Endothelial cell of umbilical vein (primary cell): Measurements from ENCODE around the gene PACS1. TPM values are rescaled to one million over a fixed set of nuclear protein-coding genes. Genes with fewer than 3 reads are reported as not detected.

Source experiments
- BruUV-seq: library from RNA; stranded (reverse); fragments of 400-500 nt; replicated peaks from 2 replicates; lab custom pipeline; 2021; lab: Mats Ljungman, UMichigan
- CTCF ChIA-PET: fragments of 300-600, 350-600 bp; sonication (Branson Sonifier 250); formaldehyde crosslinking; loops from one replicate; lab custom pipeline; 2021; ENCODE audit warnings: antibody characterized with exemption, inconsistent platforms; lab: Charles Lee
- POLR2A ChIA-PET: fragments of 300-600, 350-600 bp; sonication (Branson Sonifier 250); formaldehyde crosslinking; loops from one replicate; lab custom pipeline; 2021; ENCODE audit warnings: antibody characterized with exemption, inconsistent platforms; lab: Charles Lee
- DNase-seq: peaks from one replicate; pipeline ENCODE4 v3.0.0-alpha.2; 2011; ENCODE audit warnings: low read depth, low spot score
- FAIRE-seq: peaks from 2 replicates; lab custom pipeline; 2011; peaks lifted over from hg19 to GRCh38; lab: Jason Lieb, UNC
- H2AFZ ChIP-seq: 2 replicates; pipeline ENCODE4 v1.6.0; 2012; ENCODE audit warnings: low read depth, low read length, control low read depth, inconsistent platforms
- H3K27ac ChIP-seq: 2 replicates; pipeline ENCODE4 v1.5.1; 2011; ENCODE audit warnings: low read depth, mild to moderate bottlenecking, control low read depth, low read length, moderate library complexity; ENCODE audit not compliant: insufficient read depth
- H3K27me3 ChIP-seq, 2 experiments: 2 replicates each; pipeline versions ENCODE4 v1.6.0 to v1.6.1; 2011; ENCODE audit warnings: low read length in 2 of 2, mixed read lengths in 1 of 2; ENCODE audit not compliant: control insufficient read depth in 2 of 2, insufficient read depth in 2 of 2
- H3K36me3 ChIP-seq, 2 experiments: 2 replicates in 1 of 2; 3 replicates in 1 of 2; pipeline ENCODE4 v1.5.1; 2011; ENCODE audit warnings: low read length in 2 of 2, mild to moderate bottlenecking in 1 of 2, moderate library complexity in 1 of 2; ENCODE audit not compliant: control insufficient read depth in 2 of 2, insufficient read depth in 2 of 2; ENCODE audit errors: extremely low read depth in 1 of 2
- H3K4me1 ChIP-seq: 3 replicates; pipeline ENCODE4 v1.5.1; 2011; ENCODE audit warnings: mild to moderate bottlenecking, low read length; ENCODE audit not compliant: control insufficient read depth, insufficient read depth; ENCODE audit errors: extremely low read depth
- H3K4me2 ChIP-seq: 2 replicates; pipeline ENCODE4 v1.6.1; 2011; ENCODE audit warnings: low read length, control low read depth, mixed read lengths; ENCODE audit not compliant: insufficient read depth
- H3K4me3 ChIP-seq, 3 experiments: fragments of 200-600 bp in 1 of 3; sonication (generic), shearing (Covaris generic) in 1 of 3; replicated peaks in 1 of 3; 2 replicates each; pipeline ENCODE4 v1.5.1; 2011 to 2016; ENCODE audit warnings: control low read depth in 3 of 3, low read length in 3 of 3, mild to moderate bottlenecking in 2 of 3, inconsistent platforms in 1 of 3, low read depth in 1 of 3, moderate library complexity in 1 of 3; ENCODE audit not compliant: insufficient read depth in 1 of 3
- H3K79me2 ChIP-seq: 2 replicates; pipeline ENCODE4 v1.6.0; 2012; ENCODE audit warnings: low read length, inconsistent platforms; ENCODE audit not compliant: control insufficient read depth, insufficient read depth
- H3K9ac ChIP-seq: replicated peaks from 2 replicates; pipeline ENCODE3; 2011; ENCODE audit warnings: low read length, control low read depth; ENCODE audit not compliant: insufficient read depth; ENCODE audit errors: extremely low read depth
- H3K9me1 ChIP-seq: replicated peaks from 3 replicates; pipeline ENCODE4 v1.6.0; 2011; ENCODE audit warnings: mild to moderate bottlenecking, low read length; ENCODE audit not compliant: control insufficient read depth, insufficient read depth; ENCODE audit errors: extremely low read depth
- H3K9me3 ChIP-seq: replicated peaks from 2 replicates; pipeline ENCODE4 v1.5.1; 2012; ENCODE audit warnings: low read length, inconsistent platforms; ENCODE audit not compliant: control insufficient read depth, insufficient read depth
- H4K20me1 ChIP-seq: replicated peaks from 2 replicates; pipeline ENCODE3; 2011; ENCODE audit warnings: mild to moderate bottlenecking, low read length; ENCODE audit not compliant: control insufficient read depth, insufficient read depth; ENCODE audit errors: extremely low read depth
- FOS ChIP-seq: IDR thresholded peaks from 2 replicates; pipeline ENCODE4 v1.6.1; 2011; ENCODE audit warnings: mild to moderate bottlenecking, low read length, moderate library complexity, borderline replicate concordance; ENCODE audit not compliant: insufficient read depth
- GATA2 ChIP-seq: IDR thresholded peaks from 2 replicates; pipeline ENCODE4 v1.7.0; 2011; ENCODE audit warnings: low read depth, mild to moderate bottlenecking, moderate library complexity, mixed read lengths, low read length; ENCODE audit not compliant: insufficient read length, insufficient read depth
- JUN ChIP-seq: IDR thresholded peaks from 2 replicates; pipeline ENCODE4 v1.6.1; 2011; ENCODE audit warnings: borderline replicate concordance, low read depth; ENCODE audit not compliant: insufficient read length, insufficient read depth
- MAX ChIP-seq: IDR thresholded peaks from 2 replicates; pipeline ENCODE4 v1.6.1; 2011; ENCODE audit not compliant: insufficient read depth, insufficient read length
- MYC ChIP-seq: IDR thresholded peaks from one replicate; pipeline ENCODE4 v1.6.1; 2011; ENCODE audit warnings: mild to moderate bottlenecking, low read depth, low read length
- POLR2A ChIP-seq: IDR thresholded peaks from 2 replicates; pipeline ENCODE4 v1.6.1; 2012; ENCODE audit warnings: low read depth, mild to moderate bottlenecking, control low read depth, low read length
- POLR2AphosphoS5 ChIP-seq: IDR thresholded peaks from 2 replicates; pipeline ENCODE4 v1.6.1; 2012; ENCODE audit warnings: low read depth, mild to moderate bottlenecking, control low read depth, low read length, moderate library complexity; ENCODE audit not compliant: insufficient read depth
- dilution Hi-C: fragments of 300-500 bp; cut with MboI; formaldehyde crosslinking; loops from one replicate; pipeline ENCODE4 v1.15.0; 2019; ENCODE audit warnings: low sequenced_read_pairs; ENCODE audit not compliant: extremely low pct_ligation_motif_present
- intact Hi-C: fragments of 100-400 bp; cut with micrococcal nuclease; formaldehyde crosslinking; loops from one replicate; pipeline ENCODE4 v1.10.0; 2022
- polyA plus RNA-seq, 4 experiments: library from polyadenylated mRNA; depleted of rRNA in 3 of 4; stranded (reverse) in 3 of 4; unstranded in 1 of 4; fragments of >200 nt; gene quantifications; 2 replicates each; pipeline versions ENCODE4 v1.2.1 to v1.2.3, GENCODE V29; 2011 to 2012; ENCODE audit warnings: missing spikeins in 1 of 4
- total RNA-seq: library from RNA; stranded (reverse); gene quantifications from 2 replicates; pipeline ENCODE4 v1.2.3, GENCODE V29; 2021
- TF ChIP-seq, protein P1 (sequence below), 2 donors: IDR thresholded peaks; 1 replicate in 1 of 2; 2 replicates in 1 of 2; pipeline ENCODE4 v1.5.1; 2011; ENCODE audit warnings: low read length in 2 of 2, mild to moderate bottlenecking in 2 of 2, moderate library complexity in 2 of 2, control low read depth in 1 of 2, inconsistent platforms in 1 of 2, low read depth in 1 of 2; ENCODE audit not compliant: insufficient read depth in 1 of 2; ENCODE audit errors: extremely low read depth in 1 of 2

The PACS1 gene
- total and polyA plus RNA-seq, 2 donors (not counting 3 experiments of a cell fraction or from before 2014, with no cell fraction given), result 26.4 to 64.4 TPM

- intact Hi-C loops, result no loop called here
- Histone ChIP-seq H3K27ac (no peak overlapping the region), H3K27me3 (no peaks in the 10 kb centered on the region), H3K4me2 (no peak overlapping the region), H3K9me1 (no peaks in the 10 kb centered on the region), H2AFZ (no peak overlapping the region), H3K9ac (no peak overlapping the region), H3K4me1 (peaks cover 10% of the 10 kb centered on the region), H3K4me3 (no peak overlapping the region), H3K9me3 (no peaks in the 10 kb centered on the region), H3K36me3 (peaks cover 0 to 2% of the 10 kb centered on the region in 2 experiments), H4K20me1 (no peaks in the 10 kb centered on the region), H3K79me2 (peaks cover 6% of the 10 kb centered on the region)
- DNase-seq (no peak), FAIRE-seq (no peak)
- POLR2A ChIA-PET, result no interaction called here
- TF ChIP-seq, protein P1, sequence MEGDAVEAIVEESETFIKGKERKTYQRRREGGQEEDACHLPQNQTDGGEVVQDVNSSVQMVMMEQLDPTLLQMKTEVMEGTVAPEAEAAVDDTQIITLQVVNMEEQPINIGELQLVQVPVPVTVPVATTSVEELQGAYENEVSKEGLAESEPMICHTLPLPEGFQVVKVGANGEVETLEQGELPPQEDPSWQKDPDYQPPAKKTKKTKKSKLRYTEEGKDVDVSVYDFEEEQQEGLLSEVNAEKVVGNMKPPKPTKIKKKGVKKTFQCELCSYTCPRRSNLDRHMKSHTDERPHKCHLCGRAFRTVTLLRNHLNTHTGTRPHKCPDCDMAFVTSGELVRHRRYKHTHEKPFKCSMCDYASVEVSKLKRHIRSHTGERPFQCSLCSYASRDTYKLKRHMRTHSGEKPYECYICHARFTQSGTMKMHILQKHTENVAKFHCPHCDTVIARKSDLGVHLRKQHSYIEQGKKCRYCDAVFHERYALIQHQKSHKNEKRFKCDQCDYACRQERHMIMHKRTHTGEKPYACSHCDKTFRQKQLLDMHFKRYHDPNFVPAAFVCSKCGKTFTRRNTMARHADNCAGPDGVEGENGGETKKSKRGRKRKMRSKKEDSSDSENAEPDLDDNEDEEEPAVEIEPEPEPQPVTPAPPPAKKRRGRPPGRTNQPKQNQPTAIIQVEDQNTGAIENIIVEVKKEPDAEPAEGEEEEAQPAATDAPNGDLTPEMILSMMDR (IDR thresholded peaks at IDR 0.05; ENCODE audit: extremely low read depth in 1 of 2, insufficient read depth in 1 of 2, low read depth in 1 of 2, low read length in 2 of 2), result no peak
- TF ChIP-seq MYC (no peak), MAX (no peak), FOS (no peak), JUN (no peak), GATA2 (no peak), POLR2A (no peak), POLR2AphosphoS5 (no peak)
- dilution Hi-C loops, result no loop called here
- CTCF ChIA-PET, result interaction anchor here (0.9 kb wide), 1 partner anchor 60 kb away, joined by 3 read pairs; no protein-coding TSS in a partner anchor
- BruUV-seq, result no TSS peak
Measured at GRCh38 chr11:66186470-66186869, 116.4 kb downstream of the PACS1 start.
